HEK293T (cell line): ENCODE data around the gene ITFG1.

Source experiments
- BHLHE40 ChIP-seq: fragments of 450-650 bp; IDR thresholded peaks from 2 replicates; pipeline ENCODE4 v1.6.1; 2016; ENCODE audit warnings: mild to moderate bottlenecking, moderate library complexity, borderline replicate concordance
- CTBP1 ChIP-seq: fragments of 450-650 bp; IDR thresholded peaks from 2 replicates; pipeline ENCODE4 v1.6.1; 2016; ENCODE audit warnings: borderline replicate concordance
- ELF4 ChIP-seq: fragments of 450-650 bp; IDR thresholded peaks from 2 replicates; pipeline ENCODE4 v1.6.1; 2017; ENCODE audit warnings: antibody characterized with exemption
- FOXA1 ChIP-seq: fragments of 450-650 bp; IDR thresholded peaks from 2 replicates; pipeline ENCODE4 v1.6.1; 2016; ENCODE audit warnings: mild to moderate bottlenecking
- FOXK2 ChIP-seq: fragments of 450-650 bp; IDR thresholded peaks from 2 replicates; pipeline ENCODE4 v1.6.1; 2016; ENCODE audit warnings: mild to moderate bottlenecking
- FOXM1 ChIP-seq: fragments of 450-650 bp; IDR thresholded peaks from 2 replicates; pipeline ENCODE4 v1.6.1; 2017; ENCODE audit warnings: mild to moderate bottlenecking, borderline replicate concordance
- NFRKB ChIP-seq: fragments of 450-650 bp; IDR thresholded peaks from 2 replicates; pipeline ENCODE4 v1.6.1; 2016; ENCODE audit warnings: mild to moderate bottlenecking, moderate library complexity
- ZNF384 ChIP-seq: fragments of 450-650 bp; IDR thresholded peaks from 2 replicates; pipeline ENCODE4 v1.6.1; 2016
- TF ChIP-seq, protein P1 (sequence below): fragments of 450-650 bp; IDR thresholded peaks from 2 replicates; pipeline ENCODE4 v1.6.1; 2016

DNA sequence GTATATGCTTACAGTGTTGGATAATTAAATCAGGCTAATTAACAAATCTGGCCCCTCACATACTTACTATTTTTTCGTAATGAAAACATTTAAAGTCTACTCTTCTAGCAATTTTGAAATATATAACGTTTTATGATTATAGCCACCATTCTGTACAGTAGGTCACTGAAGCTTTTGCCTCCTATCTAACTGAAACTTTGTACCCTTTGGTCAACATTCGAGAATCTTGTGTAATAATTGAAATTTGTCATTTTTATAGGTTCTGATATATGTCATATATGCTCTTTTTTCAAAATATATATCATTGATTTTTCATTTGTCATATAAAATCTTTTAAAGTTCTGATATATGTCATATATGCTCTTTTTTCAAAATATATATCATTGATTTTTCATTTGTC, 12.9 kb upstream of the ITFG1 start:
- no peak for TF ChIP-seq NFRKB
- TF ChIP-seq FOXM1 = no peak
- TF ChIP-seq BHLHE40 = no peak
- TF ChIP-seq FOXA1 = no peak
- no peak for TF ChIP-seq ELF4
- TF ChIP-seq, protein P1, sequence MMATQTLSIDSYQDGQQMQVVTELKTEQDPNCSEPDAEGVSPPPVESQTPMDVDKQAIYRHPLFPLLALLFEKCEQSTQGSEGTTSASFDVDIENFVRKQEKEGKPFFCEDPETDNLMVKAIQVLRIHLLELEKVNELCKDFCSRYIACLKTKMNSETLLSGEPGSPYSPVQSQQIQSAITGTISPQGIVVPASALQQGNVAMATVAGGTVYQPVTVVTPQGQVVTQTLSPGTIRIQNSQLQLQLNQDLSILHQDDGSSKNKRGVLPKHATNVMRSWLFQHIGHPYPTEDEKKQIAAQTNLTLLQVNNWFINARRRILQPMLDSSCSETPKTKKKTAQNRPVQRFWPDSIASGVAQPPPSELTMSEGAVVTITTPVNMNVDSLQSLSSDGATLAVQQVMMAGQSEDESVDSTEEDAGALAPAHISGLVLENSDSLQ = no peak
- TF ChIP-seq ZNF384 = no peak
- no peak for TF ChIP-seq FOXK2
- TF ChIP-seq CTBP1 = no peak
